Effector CD8-positive, alpha-beta T cell (primary cell): ENCODE measurements around the gene MRC1.

Source experiments
- DNase-seq: peaks from one replicate; lab custom pipeline; 2025; lab: John Stamatoyannopoulos, UW
- total RNA-seq, 4 experiments: gene quantifications; one replicate each; lab custom pipeline; 2026; lab: John Stamatoyannopoulos, UW

The MRC1 gene
- total RNA-seq, result 0 to 0.71 (median 0.40) reads per million in 4 experiments

GRCh38 chr10:17808971-17809841, at the start of gene MRC1:
TSS of gene MRC1 (plus strand) at chr10:17809348. CDS start at chr10:17809466, 118 bp downstream.
- DNase-seq, result no peak

GRCh38 chr10:17764142-17764541, 45.0 kb upstream of the MRC1 start:
- DNase-seq, result no peak

GRCh38 chr10:17765602-17766001, 43.5 kb upstream of the MRC1 start:
- no peak for DNase-seq

GRCh38 chr10:17766731-17767130, 42.4 kb upstream of the MRC1 start:
- DNase-seq, result no peak

- no peak for DNase-seq
Observed at GRCh38 chr10:17768496-17768895, 40.7 kb upstream of the MRC1 start.

- no peak for DNase-seq
Observed at GRCh38 chr10:17768957-17769356, 40.2 kb upstream of the MRC1 start.

GRCh38 chr10:17771017-17771416, 38.1 kb upstream of the MRC1 start:
- DNase-seq, result no peak

- no peak for DNase-seq
Observed at GRCh38 chr10:17779784-17780183, 29.4 kb upstream of the MRC1 start.

- no peak for DNase-seq
Observed at GRCh38 chr10:17780727-17781126, 28.4 kb upstream of the MRC1 start.

GRCh38 chr10:17781856-17782255, 27.3 kb upstream of the MRC1 start:
- DNase-seq, result no peak

GRCh38 chr10:17782921-17783665, 26.1 kb upstream of the MRC1 start:
- no peak for DNase-seq

GRCh38 chr10:17783751-17784150, 25.4 kb upstream of the MRC1 start:
- DNase-seq, result no peak

- no peak for DNase-seq
Observed at GRCh38 chr10:17784688-17785087, 24.5 kb upstream of the MRC1 start.

GRCh38 chr10:17785276-17785930, 23.7 kb upstream of the MRC1 start:
- DNase-seq, result no peak

GRCh38 chr10:17787087-17787961, 21.8 kb upstream of the MRC1 start:
- no peak for DNase-seq

- no peak for DNase-seq
Observed at GRCh38 chr10:17788646-17789045, 20.5 kb upstream of the MRC1 start.

- no peak for DNase-seq
Observed at GRCh38 chr10:17789396-17789795, 19.8 kb upstream of the MRC1 start.

GRCh38 chr10:17790651-17791050, 18.5 kb upstream of the MRC1 start:
- no peak for DNase-seq

GRCh38 chr10:17792991-17793390, 16.2 kb upstream of the MRC1 start:
- no peak for DNase-seq

GRCh38 chr10:17793823-17794644, 15.1 kb upstream of the MRC1 start:
- no peak for DNase-seq

GRCh38 chr10:17795083-17795482, 14.1 kb upstream of the MRC1 start:
- DNase-seq, result no peak
